GM12865 (cell line): Measurements from ENCODE around the gene ERFL.

Experiments used
- DNase-seq: peaks from one replicate; pipeline ENCODE4 v3.0.0; 2010; ENCODE audit warnings: low read depth
- H3K4me3 ChIP-seq: 2 replicates; pipeline ENCODE4 v1.5.1; 2011; ENCODE audit warnings: mild to moderate bottlenecking, low read depth, low read length, control low read depth
- TF ChIP-seq, protein P1 (sequence below): IDR thresholded peaks from 2 replicates; pipeline ENCODE4 v1.5.1; 2011; ENCODE audit warnings: low read length, control low read depth, low read depth, inconsistent platforms; ENCODE audit not compliant: insufficient read depth; ENCODE audit errors: missing control alignments

Gene ERFL

DNA sequence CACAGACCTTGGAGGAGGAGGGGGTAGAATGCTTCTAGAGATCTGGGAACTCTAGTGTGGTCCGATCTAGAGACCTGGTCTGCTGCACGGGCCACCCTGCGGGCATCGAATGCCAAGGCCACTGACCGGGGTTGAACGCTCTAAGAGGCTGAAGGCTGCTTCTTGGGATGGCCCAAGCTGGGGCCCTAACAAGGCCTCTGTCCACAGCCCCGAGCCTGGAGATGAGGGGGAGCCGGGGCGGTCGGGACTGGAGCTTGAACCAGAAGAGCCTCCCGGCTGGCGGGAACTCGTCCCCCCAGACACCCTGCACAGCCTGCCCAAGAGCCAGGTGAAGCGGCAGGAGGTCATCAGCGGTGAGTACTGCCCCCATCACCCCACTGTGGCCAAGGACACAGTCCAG lies 30.0 kb downstream of the ERFL start:
- no peak for DNase-seq
- TF ChIP-seq, protein P1, sequence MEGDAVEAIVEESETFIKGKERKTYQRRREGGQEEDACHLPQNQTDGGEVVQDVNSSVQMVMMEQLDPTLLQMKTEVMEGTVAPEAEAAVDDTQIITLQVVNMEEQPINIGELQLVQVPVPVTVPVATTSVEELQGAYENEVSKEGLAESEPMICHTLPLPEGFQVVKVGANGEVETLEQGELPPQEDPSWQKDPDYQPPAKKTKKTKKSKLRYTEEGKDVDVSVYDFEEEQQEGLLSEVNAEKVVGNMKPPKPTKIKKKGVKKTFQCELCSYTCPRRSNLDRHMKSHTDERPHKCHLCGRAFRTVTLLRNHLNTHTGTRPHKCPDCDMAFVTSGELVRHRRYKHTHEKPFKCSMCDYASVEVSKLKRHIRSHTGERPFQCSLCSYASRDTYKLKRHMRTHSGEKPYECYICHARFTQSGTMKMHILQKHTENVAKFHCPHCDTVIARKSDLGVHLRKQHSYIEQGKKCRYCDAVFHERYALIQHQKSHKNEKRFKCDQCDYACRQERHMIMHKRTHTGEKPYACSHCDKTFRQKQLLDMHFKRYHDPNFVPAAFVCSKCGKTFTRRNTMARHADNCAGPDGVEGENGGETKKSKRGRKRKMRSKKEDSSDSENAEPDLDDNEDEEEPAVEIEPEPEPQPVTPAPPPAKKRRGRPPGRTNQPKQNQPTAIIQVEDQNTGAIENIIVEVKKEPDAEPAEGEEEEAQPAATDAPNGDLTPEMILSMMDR: no peak
- no peak overlapping the region for H3K4me3 ChIP-seq

DNA sequence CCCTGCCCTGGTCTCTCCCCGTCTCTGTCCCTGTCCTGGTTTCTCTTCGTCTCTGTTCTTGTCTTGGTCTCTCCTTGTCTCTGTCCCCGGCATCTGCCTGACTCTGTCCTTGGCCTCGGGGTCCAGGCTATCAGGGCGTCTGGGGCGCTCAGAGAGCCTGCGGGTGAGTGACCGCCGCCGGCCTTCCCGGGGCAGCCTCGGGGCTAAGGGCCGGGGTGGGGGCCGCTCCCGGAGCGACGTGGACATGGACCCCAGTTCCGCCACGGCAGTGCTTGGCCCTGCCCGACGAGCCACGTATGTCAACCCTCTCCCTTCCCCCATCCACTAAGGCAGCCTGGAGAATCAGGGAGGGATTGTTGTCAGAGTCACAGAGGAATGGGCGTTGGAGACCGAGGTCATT lies 30.4 kb downstream of the ERFL start:
- TF ChIP-seq, protein P1: no peak
- DNase-seq: no peak
- no peak overlapping the region for H3K4me3 ChIP-seq

DNA sequence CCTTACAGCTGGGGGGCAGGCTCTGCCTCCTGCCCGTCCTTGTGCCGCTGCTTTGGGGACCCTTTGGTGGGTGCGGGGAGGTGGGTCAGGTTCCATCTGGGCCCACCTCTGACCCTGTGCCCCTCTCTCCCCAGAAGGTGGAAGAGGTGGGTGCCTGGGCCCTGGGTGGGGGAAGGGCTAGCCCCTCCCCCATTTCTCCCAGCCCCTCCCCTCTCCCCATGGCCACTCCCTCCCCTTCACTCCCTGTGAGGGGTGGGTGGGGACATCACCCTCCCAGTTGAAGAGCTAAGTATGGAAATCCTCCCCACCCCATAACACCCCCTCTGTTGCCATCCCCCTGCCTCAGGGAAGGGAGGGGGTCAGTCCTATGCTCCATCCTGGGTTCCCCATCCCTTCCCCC lies 31.1 kb downstream of the ERFL start:
- no peak overlapping the region for H3K4me3 ChIP-seq
- no peak for DNase-seq
- TF ChIP-seq, protein P1: no peak

DNA sequence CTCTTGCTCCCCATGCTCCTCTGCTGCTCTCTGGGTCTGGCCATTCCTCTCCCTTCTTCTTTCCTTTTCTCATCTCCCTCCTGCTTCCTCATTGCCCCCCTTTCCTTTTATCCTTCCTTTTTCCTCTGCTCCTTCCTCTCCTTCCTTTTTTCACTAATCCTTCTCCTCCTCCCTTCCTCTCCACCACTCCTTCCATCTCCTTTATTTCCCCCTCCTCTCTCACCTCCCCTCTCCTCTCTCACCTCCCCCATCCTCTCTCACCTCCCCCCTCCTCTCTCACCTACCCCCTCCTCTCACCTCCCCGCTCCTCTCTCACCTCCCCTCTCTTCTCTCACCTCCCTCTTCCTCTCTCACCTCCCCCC lies 31.7 kb downstream of the ERFL start:
- no peak overlapping the region for H3K4me3 ChIP-seq
- TF ChIP-seq, protein P1: no peak
- DNase-seq: no peak

DNA sequence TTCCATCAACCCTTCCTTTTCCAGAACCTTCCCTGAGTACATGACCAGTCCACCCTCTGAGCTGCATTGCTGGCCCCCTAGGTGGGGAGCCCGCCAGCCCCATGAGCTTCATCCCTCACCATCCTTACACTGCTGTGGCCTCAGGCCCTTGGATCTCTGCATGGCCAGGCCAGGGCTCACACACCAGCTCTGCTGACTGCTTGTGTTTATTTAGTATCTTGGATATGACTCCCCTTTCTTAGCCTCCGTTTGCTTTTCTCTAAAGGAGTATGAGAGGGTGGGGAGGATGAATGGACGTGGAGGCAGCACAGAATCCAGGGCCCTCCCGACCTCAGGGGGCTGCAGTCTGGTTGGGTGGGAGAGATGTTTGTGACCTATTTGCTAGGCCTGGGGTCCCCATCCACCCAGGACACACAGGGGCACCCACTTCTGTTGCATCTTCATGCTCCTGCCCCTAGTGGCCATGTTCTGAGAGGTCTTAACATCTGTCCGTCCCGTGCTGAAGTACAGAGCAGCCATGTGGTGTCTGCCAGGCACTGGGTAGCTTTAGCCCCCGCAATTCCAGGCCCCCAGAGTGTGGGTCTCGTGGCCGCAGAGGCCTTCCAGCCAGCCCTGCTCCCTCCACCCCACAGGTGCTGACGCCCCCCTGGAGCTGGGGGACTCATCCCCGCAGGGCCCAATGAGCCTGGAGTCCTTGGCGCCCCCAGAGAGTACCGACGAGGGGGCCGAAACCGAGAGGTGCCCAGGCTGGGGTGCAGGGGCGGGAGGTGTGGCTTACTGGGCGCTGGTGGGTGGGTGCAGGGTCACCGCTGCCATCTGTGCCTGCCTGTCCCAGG lies 32.3 kb downstream of the ERFL start:
- TF ChIP-seq, protein P1: peak; percentile 36
- DNase-seq: peak; percentile 46

DNA sequence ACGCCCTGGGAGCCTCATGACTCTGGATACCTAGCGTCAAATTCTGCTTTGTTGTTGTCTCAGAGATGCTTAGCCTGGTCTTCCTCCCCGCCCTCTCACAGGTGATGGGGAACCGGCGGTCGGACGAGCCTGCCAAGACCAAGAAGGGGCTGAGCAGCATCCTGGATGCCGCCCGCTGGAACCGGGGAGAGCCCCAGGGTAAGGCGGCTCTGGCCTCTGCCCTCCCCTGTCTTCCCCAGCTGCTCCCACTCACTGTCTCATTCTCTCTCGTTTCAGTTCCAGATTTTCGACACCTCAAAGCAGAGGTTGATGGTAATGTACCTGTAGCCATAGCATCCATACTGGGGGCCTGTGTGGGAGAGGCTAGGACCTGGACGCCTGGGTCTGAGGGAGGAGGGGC lies 33.9 kb downstream of the ERFL start:
- H3K4me3 ChIP-seq: no peak overlapping the region
- no peak for DNase-seq
- TF ChIP-seq, protein P1: no peak

More for the DNA sequence above, 32.3 kb downstream of the ERFL start:
- H3K4me3 ChIP-seq: no peak overlapping the region

DNA sequence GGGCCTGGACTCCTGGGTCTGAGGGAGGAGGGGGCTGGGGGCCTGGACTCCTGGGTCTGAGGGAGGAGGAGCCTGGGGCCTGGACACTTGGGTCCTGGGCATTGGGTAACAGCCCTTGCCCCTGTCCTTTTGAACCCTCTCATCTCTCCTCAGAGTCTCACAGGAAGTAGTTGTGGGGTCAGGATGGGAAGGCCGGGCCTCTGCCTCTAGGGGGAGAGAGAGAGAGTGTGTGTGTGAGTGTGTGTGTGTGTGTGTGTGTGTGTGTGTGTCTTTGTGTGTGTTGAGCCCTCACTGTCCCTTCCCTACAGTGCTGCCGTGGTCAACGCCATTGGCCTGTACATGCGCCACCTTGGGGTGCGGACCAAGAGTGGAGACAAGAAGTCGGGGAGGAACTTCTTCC lies 34.4 kb downstream of the ERFL start:
- H3K4me3 ChIP-seq: no peak overlapping the region
- peak; percentile 50 for DNase-seq
- TF ChIP-seq, protein P1: no peak
